ENCODE measurements around the gene MLXIPL.

MLXIPL gene

DNA sequence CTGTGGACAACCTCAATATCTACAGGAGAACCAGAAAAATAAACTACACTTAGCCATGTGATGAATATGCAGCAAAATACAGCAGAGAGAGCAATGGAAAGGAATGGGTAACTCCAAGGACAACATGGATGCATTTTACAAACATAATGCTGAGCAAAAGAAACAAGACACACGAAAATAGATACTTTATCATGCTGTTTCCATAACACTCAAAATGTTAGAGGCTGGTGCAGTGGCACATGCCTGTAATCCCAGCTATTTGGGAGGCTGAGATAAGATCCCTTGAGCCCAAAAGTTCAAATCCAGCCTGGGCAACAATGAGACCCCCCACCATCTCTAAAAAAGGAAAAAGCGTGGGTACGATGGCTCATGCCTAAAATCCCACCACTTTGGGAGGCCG lies 75.1 kb downstream of the MLXIPL start:
- no peaks in the 10 kb centered on the region for H3K4me1 ChIP-seq (ENCODE audit: control insufficient read depth, insufficient read depth, low read length, poor library complexity, severe bottlenecking)
- peaks cover 37% of the 10 kb centered on the region for H3K36me3 ChIP-seq (ENCODE audit: control insufficient read depth, insufficient read depth, low read length)
- no peak overlapping the region for H3K4me3 ChIP-seq (ENCODE audit: insufficient read depth, low read depth, low read length, poor library complexity, severe bottlenecking)
- H3K27me3 ChIP-seq (replicated peaks; ENCODE audit: control insufficient read depth, insufficient read depth, low read length, poor library complexity, severe bottlenecking): no peaks in the 10 kb centered on the region
- no peak overlapping the region for H3K27ac ChIP-seq (ENCODE audit: insufficient read depth, low read length, poor library complexity, severe bottlenecking)
- no peak for DNase-seq
- no peaks in the 10 kb centered on the region for H3K9me3 ChIP-seq (ENCODE audit: control insufficient read depth, low read length)

DNA sequence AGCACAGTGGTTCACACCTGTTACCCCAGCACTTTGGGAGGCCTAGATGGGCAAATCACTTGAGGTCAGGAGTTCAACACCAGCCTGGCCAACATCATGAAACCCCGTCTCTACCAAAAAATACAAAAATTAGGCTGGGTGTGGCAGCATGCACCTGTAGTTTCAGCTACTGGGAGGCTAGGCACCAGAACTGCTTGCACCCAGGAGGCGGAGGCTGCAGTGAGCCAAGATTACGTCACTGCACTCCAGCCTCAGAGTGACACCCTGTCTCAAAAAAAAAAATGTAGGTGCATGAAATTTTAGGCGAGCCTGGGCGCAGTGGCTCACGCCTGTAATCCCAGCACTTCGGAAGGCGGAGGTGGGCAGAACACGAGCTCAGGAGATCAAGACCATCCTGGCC lies 76.5 kb downstream of the MLXIPL start:
- H3K4me3 ChIP-seq (ENCODE audit: insufficient read depth, low read depth, low read length, poor library complexity, severe bottlenecking): no peak overlapping the region
- H3K27me3 ChIP-seq (replicated peaks; ENCODE audit: control insufficient read depth, insufficient read depth, low read length, poor library complexity, severe bottlenecking): no peaks in the 10 kb centered on the region
- H3K36me3 ChIP-seq (ENCODE audit: control insufficient read depth, insufficient read depth, low read length): peaks cover 44% of the 10 kb centered on the region
- no peak overlapping the region for H3K27ac ChIP-seq (ENCODE audit: insufficient read depth, low read length, poor library complexity, severe bottlenecking)
- no peak for DNase-seq
- H3K9me3 ChIP-seq (ENCODE audit: control insufficient read depth, low read length): no peaks in the 10 kb centered on the region
- H3K4me1 ChIP-seq (ENCODE audit: control insufficient read depth, insufficient read depth, low read length, poor library complexity, severe bottlenecking): no peaks in the 10 kb centered on the region

DNA sequence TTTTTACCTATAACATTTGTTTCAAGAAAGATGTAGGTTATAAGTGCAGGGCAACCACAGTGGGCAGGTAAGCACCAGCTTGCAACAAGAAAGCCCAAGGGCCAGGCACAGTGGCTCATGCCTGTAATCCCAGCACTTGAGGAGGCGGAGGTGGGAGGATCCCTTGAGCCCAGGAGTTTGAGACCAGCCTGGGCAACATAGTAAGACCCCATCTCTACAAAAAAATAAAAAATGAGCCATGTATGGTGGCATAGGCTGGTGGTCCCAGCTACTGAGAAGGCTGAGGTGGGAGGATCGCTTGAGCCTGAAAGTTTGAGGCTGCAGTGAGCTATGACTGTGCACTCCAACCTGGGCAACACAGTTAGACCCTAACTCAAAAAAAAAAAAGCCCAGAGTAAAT lies 79.6 kb downstream of the MLXIPL start:
- Histone ChIP-seq H3K4me3 (ENCODE audit: insufficient read depth, low read depth, low read length, poor library complexity, severe bottlenecking) (no peak overlapping the region), H3K9me3 (ENCODE audit: control insufficient read depth, low read length) (no peaks in the 10 kb centered on the region), H3K27me3 (replicated peaks; ENCODE audit: control insufficient read depth, insufficient read depth, low read length, poor library complexity, severe bottlenecking) (no peaks in the 10 kb centered on the region), H3K36me3 (ENCODE audit: control insufficient read depth, insufficient read depth, low read length) (peaks cover 51% of the 10 kb centered on the region), H3K27ac (ENCODE audit: insufficient read depth, low read length, poor library complexity, severe bottlenecking) (no peak overlapping the region), H3K4me1 (ENCODE audit: control insufficient read depth, insufficient read depth, low read length, poor library complexity, severe bottlenecking) (no peaks in the 10 kb centered on the region)
- no peak for DNase-seq

Data from effector memory CD4-positive, alpha-beta T cell (primary cell).